HG03039 (cell line): ENCODE data around the gene TNNI3K.

Source experiments
- ATAC-seq: cut with Tn5 transposase; IDR thresholded peaks from one replicate; pipeline ENCODE4 v1.9.1; 2021; ENCODE audit warnings: mild to moderate bottlenecking, moderate library complexity; ENCODE audit not compliant: unreplicated experiment

Gene TNNI3K

GRCh38 chr1:74496669-74497068 lies 261.5 kb downstream of the TNNI3K start:
- ATAC-seq, result no peak

- ATAC-seq, result no peak
Measured at GRCh38 chr1:74498901-74499300, 263.7 kb downstream of the TNNI3K start.

GRCh38 chr1:74502432-74502831 lies 267.2 kb downstream of the TNNI3K start:
- no peak for ATAC-seq

- ATAC-seq, result no peak
Measured at GRCh38 chr1:74502858-74503257, 267.7 kb downstream of the TNNI3K start.

GRCh38 chr1:74504125-74504932 lies 269.1 kb downstream of the TNNI3K start:
- peak; percentile 84 for ATAC-seq

- ATAC-seq, result no peak
Measured at GRCh38 chr1:74504933-74505512, 269.8 kb downstream of the TNNI3K start.

GRCh38 chr1:74505928-74506710 lies 270.9 kb downstream of the TNNI3K start:
- ATAC-seq, result no peak

- ATAC-seq, result no peak
Measured at GRCh38 chr1:74508449-74508848, 273.3 kb downstream of the TNNI3K start.

- no peak for ATAC-seq
Measured at GRCh38 chr1:74512170-74512915, 277.2 kb downstream of the TNNI3K start, which contains the start of gene LRRC53. Gene LRRC53, minus strand, starts transcription at chr1:74512611. Its CDS starts 29,262 bp downstream, at chr1:74483349.

- ATAC-seq, result no peak
Measured at GRCh38 chr1:74513411-74514300, 278.5 kb downstream of the TNNI3K start.

GRCh38 chr1:74517599-74518051 lies 282.4 kb downstream of the TNNI3K start:
- no peak for ATAC-seq

- ATAC-seq, result no peak
Measured at GRCh38 chr1:74522148-74522547, 287.0 kb downstream of the TNNI3K start.

GRCh38 chr1:74523873-74524480 lies 288.8 kb downstream of the TNNI3K start:
- no peak for ATAC-seq

GRCh38 chr1:74526708-74527107 lies 291.5 kb downstream of the TNNI3K start:
- no peak for ATAC-seq

GRCh38 chr1:74528123-74528522 lies 292.9 kb downstream of the TNNI3K start:
- ATAC-seq, result no peak

GRCh38 chr1:74530892-74531291 lies 295.7 kb downstream of the TNNI3K start:
- ATAC-seq, result no peak

- no peak for ATAC-seq
Measured at GRCh38 chr1:74531796-74532195, 296.6 kb downstream of the TNNI3K start.

- no peak for ATAC-seq
Measured at GRCh38 chr1:74534241-74534640, 299.1 kb downstream of the TNNI3K start.

GRCh38 chr1:74545821-74546220 lies 310.6 kb downstream of the TNNI3K start:
- ATAC-seq, result no peak
